Natural killer cell (primary cell): ENCODE results near the gene SDR39U1. TPM values are rescaled to one million over a fixed set of nuclear protein-coding genes. Genes with fewer than 3 reads are reported as not detected.

ENCODE experiments used
- ATAC-seq, 3 donors: fragments of 150-1000 bp in 2 of 3; fragments of 200-7000 bp in 1 of 3; cut with Tn5 transposase; 1 replicate in 1 of 3; 2 replicates in 2 of 3; pipeline ENCODE4 v1.10.0; 2021; ENCODE audit warnings: mild to moderate bottlenecking in 2 of 3, moderate library complexity in 2 of 3
- DNase-seq, 2 donors: peaks; one replicate each; pipeline versions ENCODE4 v3.0.0 to v3.0.0-alpha.2; 2013 to 2021; ENCODE audit warnings: mixed read lengths in 1 of 2
- H3K27ac ChIP-seq: one replicate; pipeline ENCODE4 v1.5.1; 2013; ENCODE audit warnings: mild to moderate bottlenecking, low read length
- H3K27me3 ChIP-seq: one replicate; pipeline ENCODE4 v1.6.1; 2013; ENCODE audit warnings: low read length; ENCODE audit not compliant: control insufficient read depth, insufficient read depth
- H3K36me3 ChIP-seq: one replicate; pipeline ENCODE4 v1.6.1; 2013; ENCODE audit warnings: low read length; ENCODE audit not compliant: control insufficient read depth, insufficient read depth
- H3K4me1 ChIP-seq: one replicate; pipeline ENCODE4 v1.6.1; 2013; ENCODE audit warnings: low read length; ENCODE audit not compliant: control insufficient read depth, insufficient read depth
- H3K4me3 ChIP-seq: one replicate; pipeline ENCODE4 v1.5.1; 2013; ENCODE audit warnings: low read length
- H3K9me3 ChIP-seq: one replicate; pipeline ENCODE4 v1.6.1; 2013; ENCODE audit warnings: low read length; ENCODE audit not compliant: control insufficient read depth, insufficient read depth
- H3K27ac Mint-ChIP-seq, 2 donors: one replicate each; pipeline ENCODE4 v1.8.0; 2022; ENCODE audit warnings: mild to moderate bottlenecking in 2 of 2, mixed read lengths in 2 of 2, moderate library complexity in 1 of 2
- H3K27me3 Mint-ChIP-seq, 2 donors: one replicate each; pipeline ENCODE4 v1.8.0; 2022; ENCODE audit warnings: low read depth in 2 of 2, mixed read lengths in 2 of 2
- H3K36me3 Mint-ChIP-seq: one replicate; pipeline ENCODE4 v1.8.0; 2022; ENCODE audit warnings: mixed read lengths
- H3K4me1 Mint-ChIP-seq, 2 donors: one replicate each; pipeline ENCODE4 v1.8.0; 2022; ENCODE audit warnings: mixed read lengths in 2 of 2
- H3K4me3 Mint-ChIP-seq: one replicate; pipeline ENCODE4 v1.8.0; 2022; ENCODE audit warnings: mild to moderate bottlenecking, moderate library complexity, mixed read lengths
- H3K9me3 Mint-ChIP-seq, 2 donors: one replicate each; pipeline ENCODE4 v1.8.0; 2022; ENCODE audit warnings: mixed read lengths in 2 of 2
- CTCF ChIP-seq: fragments of 200-600 bp; IDR thresholded peaks from one replicate; pipeline ENCODE4 v1.8.0; 2022; ENCODE audit warnings: antibody characterized with exemption
- WGBS: methylation state at CpG from one replicate; pipeline ENCODE4 v1.1.7; 2013; ENCODE audit warnings: missing lambda C conversion rate; ENCODE audit not compliant: insufficient coverage; 5-methylcytosine and 5-hydroxymethylcytosine counted together
- intact Hi-C: fragments of 100-400 bp; cut with micrococcal nuclease; formaldehyde crosslinking; loops from one replicate; pipeline ENCODE4 v1.14.2; 2022
- total RNA-seq, 4 donors: library from RNA; stranded (reverse); fragments of 120-200 nt in 1 of 4; gene quantifications; one replicate each; pipeline versions ENCODE4 v1.2.3 to v1.2.4, GENCODE V29; 2013 to 2022

SDR39U1 gene
- total RNA-seq, 3 donors from 2014 or later (not counting 1 experiment from before 2014, with no cell fraction given): 97.1 to 106 (median 100) TPM

- intact Hi-C loops: loop anchor here (10.0 kb wide), 1 partner anchor 194 kb away; the partner anchor contains the start of gene TINF2
- Histone ChIP-seq H3K4me3 (no peak overlapping the region), H3K27me3 (no peaks in the 10 kb centered on the region), H3K36me3 (peaks cover 58% of the 10 kb centered on the region), H3K27ac (no peak overlapping the region), H3K9me3 (no peaks in the 10 kb centered on the region), H3K4me1 (peaks cover 32% of the 10 kb centered on the region)
- no peak overlapping the region for H3K4me3 Mint-ChIP-seq
- H3K36me3 Mint-ChIP-seq: no peaks in the 10 kb centered on the region
- WGBS: 68% methylated on average over 8 of the region's 9 CpGs
- ATAC-seq: no peak
- H3K27ac Mint-ChIP-seq: peak overlapping the region; percentile 19 to 64
- DNase-seq: no peak
- H3K9me3 Mint-ChIP-seq: no peaks in the 10 kb centered on the region
- no peaks in the 10 kb centered on the region for H3K27me3 Mint-ChIP-seq
- H3K4me1 Mint-ChIP-seq: peaks cover 43 to 70% of the 10 kb centered on the region in 2 donors
- TF ChIP-seq CTCF: no peak
Observed at GRCh38 chr14:24438223-24439097, 4.1 kb downstream of the SDR39U1 start.

GRCh38 chr14:24437736-24438067 is 4.9 kb downstream of the SDR39U1 start:
- H3K27me3 Mint-ChIP-seq: no peaks in the 10 kb centered on the region
- Histone ChIP-seq H3K9me3 (no peaks in the 10 kb centered on the region), H3K27ac (no peak overlapping the region), H3K27me3 (no peaks in the 10 kb centered on the region), H3K4me3 (no peak overlapping the region), H3K4me1 (peaks cover 32% of the 10 kb centered on the region), H3K36me3 (peaks cover 65% of the 10 kb centered on the region)
- ATAC-seq (no peak), DNase-seq (no peak)
- H3K4me3 Mint-ChIP-seq: no peak overlapping the region
- H3K4me1 Mint-ChIP-seq: peaks cover 36 to 63% of the 10 kb centered on the region in 2 donors
- TF ChIP-seq CTCF: no peak
- no peaks in the 10 kb centered on the region for H3K9me3 Mint-ChIP-seq
- H3K27ac Mint-ChIP-seq: peak overlapping the region; percentile 19 to 45
- no peaks in the 10 kb centered on the region for H3K36me3 Mint-ChIP-seq
- WGBS: 69% methylated on average over 2 of the region's 2 CpGs
- intact Hi-C loops: loop anchor here (10.0 kb wide), 1 partner anchor 193 kb away; the partner anchor contains the start of gene TINF2

- Mint-ChIP-seq H3K27ac (peak overlapping the region; percentile 19 to 50), H3K4me3 (peak overlapping the region; percentile 31), H3K9me3 (no peaks in the 10 kb centered on the region), H3K4me1 (peaks cover 31 to 58% of the 10 kb centered on the region in 2 donors), H3K27me3 (no peaks in the 10 kb centered on the region), H3K36me3 (no peaks in the 10 kb centered on the region)
- peak; percentile 15 for TF ChIP-seq CTCF
- intact Hi-C loops: loop anchor here (10.0 kb wide), 1 partner anchor 192 kb away; the partner anchor contains the start of gene TINF2
- Histone ChIP-seq H3K27ac (no peak overlapping the region), H3K27me3 (no peaks in the 10 kb centered on the region), H3K36me3 (peaks cover 70% of the 10 kb centered on the region), H3K4me3 (no peak overlapping the region), H3K4me1 (peaks cover 36% of the 10 kb centered on the region), H3K9me3 (no peaks in the 10 kb centered on the region)
- no peak for ATAC-seq
- WGBS: 66% methylated on average over 12 of the region's 12 CpGs
- DNase-seq: peak in 1 of 2 donors; percentile 39
Observed at GRCh38 chr14:24437020-24437735, 5.4 kb downstream of the SDR39U1 start.
